ENCODE measurements around the gene DPF3.

- TF ChIP-seq CTCF (IDR thresholded peaks at IDR 0.05) (no peak), POLR2A (IDR thresholded peaks at IDR 0.05) (no peak)
Observed at GRCh38 chr14:72665259-72665658, 228.6 kb downstream of the DPF3 start.
